ENCODE measurements around the gene DHTKD1. TPM values are rescaled to one million over a fixed set of nuclear protein-coding genes. Genes with fewer than 3 reads are reported as not detected.
"Not testable (repeated sequence)": the region's sequence is repeated elsewhere in the genome, so short reads cannot be mapped to it uniquely, and the experiment has no call there.

DHTKD1 gene
- total RNA-seq, 1 experiment from 2014 or later, result 21.0 TPM

GRCh38 chr10:12062754-12063482 is 5.8 kb upstream of the DHTKD1 start:
- no peak for DNase-seq (ENCODE audit: low spot score)

GRCh38 chr10:12063483-12063818 is 5.3 kb upstream of the DHTKD1 start:
- DNase-seq (ENCODE audit: low spot score), result no peak

- DNase-seq (ENCODE audit: low spot score), result peak; percentile 91
These were observed 1.4 kb upstream of the DHTKD1 start for GRCh38 chr10:12067336-12067735.

GRCh38 chr10:12071441-12071840 is 2.7 kb downstream of the DHTKD1 start:
- DNase-seq (ENCODE audit: low spot score), result not testable (repeated sequence)

DNA sequence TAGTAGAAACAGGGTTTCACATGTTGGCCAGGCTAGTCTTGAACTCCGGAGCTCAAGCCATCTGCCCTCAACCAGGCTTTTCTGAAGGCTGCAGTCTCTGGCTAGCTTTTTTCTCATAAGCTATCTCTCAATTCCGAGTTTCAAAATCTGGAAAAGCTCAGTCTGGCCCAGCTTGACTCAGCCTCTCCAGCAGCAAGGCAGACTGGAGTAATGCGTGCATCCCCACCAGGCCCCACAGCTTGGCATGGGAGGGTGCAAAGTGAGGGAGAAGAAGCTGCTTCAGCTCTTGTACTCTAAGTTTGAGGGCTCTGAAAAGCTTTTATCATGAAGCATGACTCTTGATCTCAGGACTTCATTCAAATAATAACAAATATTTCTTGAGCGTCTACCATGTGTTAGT is 4.8 kb downstream of the DHTKD1 start:
- DNase-seq (ENCODE audit: low spot score), result no peak

DNA sequence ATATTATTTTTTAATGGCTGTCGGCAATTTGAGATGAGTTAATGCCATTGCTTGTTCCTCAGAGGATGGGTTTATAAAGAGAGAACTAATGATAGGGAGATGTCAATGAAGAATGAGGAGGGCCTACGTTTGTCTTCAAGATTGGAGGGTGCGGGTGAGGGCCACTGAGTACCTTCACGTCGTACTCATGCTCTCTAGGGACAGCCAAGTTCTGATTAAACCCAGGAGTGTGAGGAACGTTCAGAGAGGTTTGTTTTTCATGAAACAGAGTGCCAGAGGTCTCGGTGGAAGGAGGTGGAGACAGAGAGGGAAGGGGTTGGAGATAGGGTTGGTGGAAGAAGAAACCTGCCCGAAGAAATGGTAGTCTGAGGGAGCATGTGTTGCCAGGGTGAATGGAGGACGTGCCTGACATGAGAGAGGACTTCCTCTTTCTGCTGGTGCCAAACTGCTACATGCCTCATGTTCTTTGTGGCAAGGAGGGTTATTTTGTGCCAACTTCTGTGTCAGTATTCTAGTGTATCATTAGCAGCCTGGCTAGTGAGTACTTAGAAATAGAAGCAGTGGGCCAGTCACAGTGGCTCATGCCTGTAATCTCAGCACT is 8.9 kb downstream of the DHTKD1 start:
- DNase-seq (ENCODE audit: low spot score), result no peak

DNA sequence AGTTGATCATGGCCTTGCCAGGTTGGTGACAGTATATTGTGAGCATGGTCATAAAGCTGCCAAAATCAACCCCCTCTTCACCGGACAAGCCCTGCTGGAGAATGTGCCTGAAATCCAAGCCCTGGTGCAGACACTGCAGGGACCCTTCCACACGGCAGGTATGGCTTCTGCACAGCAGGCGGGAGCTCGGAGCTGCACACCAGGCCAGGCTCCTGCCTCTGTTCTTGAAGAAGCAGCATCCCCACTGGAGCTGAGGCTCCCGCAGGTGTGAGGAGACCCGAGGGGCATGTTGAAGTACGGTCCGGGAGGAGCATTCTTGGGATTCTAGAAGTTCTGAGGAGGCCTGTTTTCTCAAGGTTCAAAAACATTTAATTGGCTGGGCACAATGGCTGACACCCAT is 12.7 kb downstream of the DHTKD1 start:
- DNase-seq (ENCODE audit: low spot score), result no peak

DNA sequence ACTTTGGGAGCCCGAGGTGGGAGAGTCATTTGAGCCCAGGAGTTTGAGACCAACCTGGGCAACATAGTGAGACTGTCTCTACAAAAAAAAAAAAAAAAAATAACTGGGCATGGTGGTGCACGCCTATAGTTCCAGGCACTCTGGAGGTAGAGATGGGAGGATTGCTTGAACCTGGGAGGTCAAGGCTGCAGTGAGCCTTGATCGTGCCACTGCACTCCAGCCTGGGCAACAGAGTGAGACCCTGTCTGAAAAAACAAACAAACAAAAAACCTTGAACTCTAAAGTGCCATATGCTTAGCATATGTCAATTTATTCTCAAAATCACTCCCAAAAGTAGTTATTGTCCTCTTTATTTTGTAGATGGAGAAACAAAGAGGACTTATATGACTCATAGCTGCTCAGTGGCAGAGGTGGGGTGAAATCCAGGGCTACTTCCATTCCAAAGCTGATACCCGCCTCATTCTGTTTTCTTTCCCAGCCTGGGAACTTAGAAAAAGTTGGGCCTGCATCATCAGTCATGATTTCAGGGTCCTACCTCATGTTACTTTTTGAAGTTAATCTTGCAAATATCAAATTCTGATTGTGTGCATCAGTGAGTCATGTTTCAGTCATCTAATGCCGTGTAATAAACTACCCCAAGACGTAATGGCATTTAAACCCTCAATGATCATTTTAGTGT is 13.3 kb downstream of the DHTKD1 start:
- DNase-seq (ENCODE audit: low spot score), result peak; percentile 72

- DNase-seq (ENCODE audit: low spot score), result no peak
These were observed 20.2 kb downstream of the DHTKD1 start for GRCh38 chr10:12088919-12089318.

DNA sequence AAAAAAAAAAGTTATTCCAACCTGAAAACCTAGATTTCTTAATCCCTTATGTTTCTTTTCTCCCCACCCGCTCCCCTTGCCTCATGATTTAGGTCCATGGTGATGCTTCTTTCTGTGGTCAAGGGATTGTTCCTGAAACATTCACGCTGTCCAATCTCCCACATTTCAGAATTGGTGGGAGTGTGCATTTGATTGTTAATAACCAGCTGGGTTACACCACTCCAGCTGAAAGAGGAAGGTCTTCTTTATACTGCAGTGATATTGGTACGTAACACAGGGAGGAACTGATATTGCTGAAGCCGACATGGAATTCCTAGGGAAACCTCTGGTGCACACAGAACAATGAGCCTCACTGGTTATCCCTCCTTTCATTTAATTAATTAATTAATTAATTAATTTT is 22.7 kb downstream of the DHTKD1 start:
- no peak for DNase-seq (ENCODE audit: low spot score)

DNA sequence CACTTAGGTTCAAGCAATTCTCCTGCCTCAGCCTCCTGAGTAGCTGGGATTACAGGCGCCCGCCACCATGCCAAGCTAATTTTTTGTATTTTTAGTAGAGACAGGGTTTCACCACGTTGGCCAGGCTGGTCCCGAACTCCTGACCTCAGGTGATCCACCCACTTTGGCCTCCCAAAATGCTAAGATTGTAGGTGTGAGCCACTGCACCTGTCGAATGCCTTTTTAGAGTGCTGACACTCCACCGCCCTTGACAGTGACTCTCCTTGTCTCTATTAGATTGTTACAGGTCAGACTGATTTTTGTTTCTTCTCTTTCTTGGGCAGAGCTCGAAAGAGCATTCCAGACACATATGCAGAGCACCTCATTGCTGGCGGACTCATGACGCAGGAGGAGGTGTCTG is 28.6 kb downstream of the DHTKD1 start:
- DNase-seq (ENCODE audit: low spot score), result not testable (repeated sequence)

DNA sequence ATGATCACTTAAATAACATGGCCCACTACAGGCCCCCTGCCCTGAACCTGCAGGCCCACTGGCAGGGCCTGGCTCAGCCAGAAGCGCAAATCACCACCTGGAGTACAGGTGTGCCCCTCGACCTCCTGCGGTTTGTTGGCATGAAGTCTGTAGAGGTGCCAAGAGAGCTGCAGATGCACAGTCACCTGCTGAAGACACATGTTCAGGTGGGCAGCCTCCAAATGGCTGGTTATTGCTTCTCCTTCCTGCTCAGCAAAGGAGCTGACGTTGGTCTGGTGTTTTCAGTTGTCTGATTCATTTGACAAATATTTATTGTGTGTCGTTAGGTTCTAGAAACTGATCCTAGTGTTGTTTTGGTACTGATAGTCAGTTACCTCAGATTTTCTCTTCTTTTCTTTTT is 29.0 kb downstream of the DHTKD1 start:
- DNase-seq (ENCODE audit: low spot score), result no peak

DNA sequence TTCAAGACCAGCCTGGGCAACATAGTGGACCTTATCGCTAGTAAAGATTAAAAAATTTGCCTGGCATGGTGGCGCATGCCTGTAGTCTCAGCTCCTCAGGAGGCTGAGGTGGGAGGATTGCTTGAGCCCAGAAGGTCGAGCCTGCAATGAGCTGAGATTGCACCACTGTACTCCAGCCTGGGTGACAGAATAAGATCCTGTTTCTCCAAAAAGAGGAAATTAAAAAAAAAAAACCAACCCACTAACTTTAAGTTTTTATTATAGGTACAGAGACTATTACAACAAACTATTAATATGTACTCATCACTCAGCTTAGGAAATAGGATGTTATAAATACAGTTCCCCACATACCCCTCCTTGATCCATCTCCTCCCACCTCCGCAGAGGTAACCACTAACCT is 30.2 kb downstream of the DHTKD1 start:
- no peak for DNase-seq (ENCODE audit: low spot score)

DNA sequence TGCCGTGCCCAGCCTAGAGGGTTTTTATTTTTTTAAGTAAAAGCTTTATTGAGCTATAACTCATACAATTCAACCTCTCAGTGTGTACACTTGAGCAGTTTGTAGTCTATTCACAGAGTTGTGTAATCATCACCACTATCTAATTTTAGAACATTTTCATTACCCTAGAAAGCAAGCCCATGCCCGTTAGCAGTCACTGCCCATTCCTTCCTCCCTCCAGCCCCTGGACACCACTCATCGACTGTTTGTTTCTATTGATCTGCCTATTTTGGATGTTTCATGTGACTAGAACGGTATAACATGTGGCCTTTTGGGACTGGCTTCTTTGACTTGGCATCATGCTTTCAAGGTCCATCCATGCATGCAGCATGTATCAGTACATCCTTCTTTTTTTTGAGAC is 35.0 kb downstream of the DHTKD1 start:
- DNase-seq (ENCODE audit: low spot score), result no peak

- DNase-seq (ENCODE audit: low spot score), result no peak
These were observed 39.0 kb downstream of the DHTKD1 start for GRCh38 chr10:12107781-12108180.

DNA sequence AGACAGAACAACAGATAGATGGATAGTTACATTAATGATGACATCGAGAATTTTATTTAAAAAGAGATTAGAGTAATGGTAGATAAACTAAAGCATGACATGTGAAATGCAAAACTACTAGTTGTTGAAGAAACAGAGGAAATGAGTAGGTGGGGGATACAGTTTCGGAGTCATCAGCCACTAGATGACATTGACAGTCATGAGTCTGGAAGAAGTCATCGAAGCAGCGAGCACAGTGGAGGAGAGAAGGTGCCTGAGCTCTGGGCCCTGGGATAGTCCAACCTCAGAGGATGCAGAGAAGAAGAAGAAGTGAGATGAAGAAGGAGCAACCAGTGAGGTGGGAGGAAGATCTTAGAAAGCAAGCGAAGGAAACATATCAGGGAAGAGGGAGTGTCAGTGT is 40.5 kb downstream of the DHTKD1 start:
- DNase-seq (ENCODE audit: low spot score), result no peak

DNA sequence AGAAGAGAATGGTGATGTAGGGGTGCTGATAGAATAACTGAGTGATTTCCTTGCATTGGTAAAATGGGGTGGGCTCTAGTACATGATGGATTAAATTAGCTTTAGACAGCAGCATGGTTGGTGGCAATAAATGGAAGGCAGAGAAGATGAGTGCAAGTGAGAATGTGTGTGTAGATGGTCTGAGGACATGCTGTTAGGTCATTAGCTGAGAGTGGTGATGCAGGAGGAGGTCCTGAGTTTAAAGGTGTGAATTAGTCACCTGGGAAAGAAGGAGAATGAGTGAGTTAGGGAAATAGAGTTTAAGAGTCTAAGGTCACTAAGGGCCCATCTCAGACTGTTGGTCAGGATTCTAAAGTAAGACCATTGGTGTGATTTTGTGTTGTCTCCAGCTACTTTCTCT is 42.8 kb downstream of the DHTKD1 start:
- DNase-seq (ENCODE audit: low spot score), result no peak

DNA sequence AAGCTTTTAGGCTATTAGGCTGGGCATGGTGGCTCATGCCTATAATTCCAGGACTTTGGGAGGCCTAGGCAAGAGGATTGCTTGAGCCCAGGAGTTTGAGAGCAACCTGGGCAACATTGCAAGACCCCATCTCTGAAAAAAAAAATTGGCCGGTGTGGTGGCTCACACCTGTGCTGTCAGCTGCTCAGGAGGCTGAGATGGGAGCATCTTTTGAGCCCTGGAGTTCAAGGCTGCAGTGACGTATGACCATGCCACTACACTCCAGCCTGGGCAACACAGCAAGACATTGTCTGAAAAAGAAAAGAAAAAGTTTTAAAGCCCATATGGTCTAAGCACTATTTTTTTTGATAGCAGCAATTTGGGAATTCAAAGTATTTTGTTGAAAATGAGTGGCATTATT is 44.9 kb downstream of the DHTKD1 start:
- no peak for DNase-seq (ENCODE audit: low spot score)

DNA sequence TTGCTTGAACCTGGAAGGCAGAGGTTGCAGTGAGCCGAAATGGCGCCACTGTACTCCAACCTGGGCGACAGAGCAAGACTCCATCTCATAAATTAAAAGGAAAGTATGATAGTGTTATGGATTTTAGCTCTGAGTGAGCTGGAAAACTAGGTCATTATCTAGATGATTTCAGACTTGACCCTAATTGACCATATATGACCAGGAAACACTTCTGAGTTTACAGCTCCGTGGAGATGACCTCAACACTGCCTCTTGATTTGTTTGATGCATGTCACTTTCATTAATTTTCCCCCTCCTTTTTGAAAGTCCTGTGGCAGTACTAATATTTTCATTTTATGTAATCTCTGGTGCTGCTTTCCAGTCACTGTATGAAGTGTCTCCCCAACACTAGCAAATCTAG is 52.9 kb downstream of the DHTKD1 start:
- DNase-seq (ENCODE audit: low spot score), result no peak

- DNase-seq (ENCODE audit: low spot score), result peak; percentile 66
These were observed 60.7 kb downstream of the DHTKD1 start, which contains the start of gene SEC61A2 for GRCh38 chr10:12129222-12130111. Gene SEC61A2, plus strand, starts transcription at chr10:12129677. Its CDS starts 111 bp downstream, at chr10:12129788.

DNA sequence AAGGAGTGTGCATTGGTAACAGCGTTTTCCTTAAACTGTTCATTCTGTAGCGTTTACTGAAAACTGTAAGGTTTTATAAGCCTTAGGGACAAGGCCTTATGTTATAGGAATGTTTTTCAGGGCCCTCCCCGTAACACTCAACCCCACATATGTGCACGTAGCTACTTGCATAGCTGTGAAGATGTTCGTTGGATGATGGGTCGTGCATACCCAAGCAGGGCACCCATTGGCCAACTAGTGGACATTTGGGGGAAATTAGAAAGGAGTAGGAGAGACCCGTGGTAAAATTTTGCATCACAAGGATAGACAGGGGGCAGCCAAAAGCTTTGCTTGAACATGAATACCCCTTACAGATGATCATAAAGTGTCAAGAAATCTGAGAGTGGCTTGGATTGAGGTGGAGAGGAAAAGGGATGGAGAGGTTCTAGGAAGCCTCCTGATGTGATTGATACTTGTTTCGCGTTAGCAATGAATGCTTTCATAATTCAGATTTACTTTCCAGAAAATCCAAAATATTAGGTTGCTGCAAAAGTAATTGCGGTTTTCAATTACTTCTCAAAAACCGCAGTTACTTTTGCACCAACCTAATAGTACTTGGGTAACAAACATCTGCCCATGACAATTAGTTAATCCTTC is 61.6 kb downstream of the DHTKD1 start:
- peak; percentile 69 for DNase-seq (ENCODE audit: low spot score)

DNA sequence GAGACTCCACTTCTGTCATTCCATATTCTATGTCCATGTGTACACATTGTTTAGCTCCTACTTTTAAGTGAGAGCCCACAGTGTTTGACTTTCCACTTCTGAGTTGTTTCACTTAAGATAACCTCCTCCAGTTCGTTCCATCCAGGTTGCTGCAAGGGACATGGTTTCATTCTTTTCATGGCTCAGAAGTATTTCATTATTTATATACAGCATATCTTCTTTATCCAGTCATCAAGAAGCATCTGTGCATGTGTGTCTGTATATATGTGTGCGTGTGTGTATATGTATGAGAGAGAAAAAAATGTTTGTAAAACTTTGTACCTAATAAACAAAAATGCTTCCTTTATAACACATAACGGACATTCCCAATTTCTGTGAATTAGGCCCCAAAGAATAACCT is 66.9 kb downstream of the DHTKD1 start:
- DNase-seq (ENCODE audit: low spot score), result no peak

All from A172 (cell line).